Mammary epithelial cell (primary cell): ENCODE results near the gene KLHL35.

Source experiments
- EZH2 ChIP-seq: IDR thresholded peaks from 2 replicates; pipeline ENCODE4 v1.6.1; 2012; ENCODE audit warnings: low read length, inconsistent platforms, borderline replicate concordance
- TF ChIP-seq, protein P1 (sequence below), 2 donors: IDR thresholded peaks in 1 of 2; conservative IDR thresholded peaks in 1 of 2; 2 replicates each; pipeline ENCODE4 v1.5.1; 2011 to 2012; ENCODE audit warnings: inconsistent platforms in 2 of 2, low read length in 2 of 2, mild to moderate bottlenecking in 2 of 2, control low read depth in 1 of 2, low read depth in 1 of 2; ENCODE audit not compliant: insufficient read depth in 1 of 2; ENCODE audit errors: extremely low read depth in 1 of 2

DNA sequence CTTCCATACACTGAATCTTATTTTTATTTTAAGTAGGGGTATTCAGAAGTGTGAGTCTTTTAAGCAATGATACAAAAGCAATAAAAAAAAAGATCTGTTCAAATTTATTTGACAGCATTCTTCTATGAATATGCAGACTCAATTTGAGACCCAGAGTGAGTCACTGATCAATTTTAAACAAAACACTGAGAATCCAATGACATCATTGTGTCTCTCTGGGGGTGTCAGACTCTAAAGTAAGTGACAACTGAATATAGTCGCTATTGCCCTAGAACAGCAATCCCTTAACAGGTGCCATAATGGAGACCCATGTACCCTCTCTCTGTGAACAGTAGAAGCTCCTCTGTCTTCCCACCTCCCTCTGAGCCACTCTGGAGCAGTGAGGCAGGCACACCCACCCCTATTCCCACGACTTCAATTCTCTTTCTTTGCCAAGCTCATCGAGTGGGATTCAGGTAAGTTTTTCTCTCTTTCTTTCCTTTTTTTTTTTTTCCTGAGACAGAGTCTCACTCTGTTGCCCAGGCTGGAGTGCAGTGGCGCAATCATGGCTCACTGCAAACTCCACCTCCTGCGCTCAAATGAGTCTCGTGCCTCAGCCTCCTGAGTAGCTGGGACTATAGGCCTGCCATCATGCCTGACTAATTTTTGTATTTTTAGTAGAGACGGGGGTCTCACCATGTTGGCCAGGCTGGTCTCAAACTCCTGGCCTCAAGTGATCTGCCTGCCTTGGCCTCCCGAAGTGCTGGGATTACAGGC is 38.7 kb downstream of the KLHL35 start:
- no peak for TF ChIP-seq EZH2
- TF ChIP-seq, protein P1, sequence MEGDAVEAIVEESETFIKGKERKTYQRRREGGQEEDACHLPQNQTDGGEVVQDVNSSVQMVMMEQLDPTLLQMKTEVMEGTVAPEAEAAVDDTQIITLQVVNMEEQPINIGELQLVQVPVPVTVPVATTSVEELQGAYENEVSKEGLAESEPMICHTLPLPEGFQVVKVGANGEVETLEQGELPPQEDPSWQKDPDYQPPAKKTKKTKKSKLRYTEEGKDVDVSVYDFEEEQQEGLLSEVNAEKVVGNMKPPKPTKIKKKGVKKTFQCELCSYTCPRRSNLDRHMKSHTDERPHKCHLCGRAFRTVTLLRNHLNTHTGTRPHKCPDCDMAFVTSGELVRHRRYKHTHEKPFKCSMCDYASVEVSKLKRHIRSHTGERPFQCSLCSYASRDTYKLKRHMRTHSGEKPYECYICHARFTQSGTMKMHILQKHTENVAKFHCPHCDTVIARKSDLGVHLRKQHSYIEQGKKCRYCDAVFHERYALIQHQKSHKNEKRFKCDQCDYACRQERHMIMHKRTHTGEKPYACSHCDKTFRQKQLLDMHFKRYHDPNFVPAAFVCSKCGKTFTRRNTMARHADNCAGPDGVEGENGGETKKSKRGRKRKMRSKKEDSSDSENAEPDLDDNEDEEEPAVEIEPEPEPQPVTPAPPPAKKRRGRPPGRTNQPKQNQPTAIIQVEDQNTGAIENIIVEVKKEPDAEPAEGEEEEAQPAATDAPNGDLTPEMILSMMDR (conservative IDR thresholded peaks at IDR 0.05 in 1 of 2, IDR thresholded peaks at IDR 0.05 in 1 of 2; ENCODE audit: extremely low read depth in 1 of 2, insufficient read depth in 1 of 2, low read depth in 1 of 2, low read length in 2 of 2): no peak
